Panc1 (cell line): ENCODE measurements around the gene PARD6B.

ENCODE experiments used
- POLR2AphosphoS5 ChIP-seq: IDR thresholded peaks from 2 replicates; pipeline ENCODE4 v1.6.1; 2012; ENCODE audit warnings: mild to moderate bottlenecking, low read depth, low read length, moderate library complexity
- REST ChIP-seq, 2 experiments: IDR thresholded peaks; 2 replicates each; pipeline ENCODE4 v1.6.1; 2011 to 2012; ENCODE audit warnings: low read depth in 2 of 2, control low read depth in 1 of 2, low read length in 1 of 2, mild to moderate bottlenecking in 1 of 2, moderate library complexity in 1 of 2; ENCODE audit not compliant: insufficient read depth in 1 of 2
- SIN3A ChIP-seq: IDR thresholded peaks from 2 replicates; pipeline ENCODE4 v1.6.1; 2012; ENCODE audit warnings: low read depth, mild to moderate bottlenecking, low read length, moderate library complexity, borderline replicate concordance; ENCODE audit not compliant: insufficient read depth
- TCF7L2 ChIP-seq: IDR thresholded peaks from 2 replicates; pipeline ENCODE4 v1.6.1; 2011; ENCODE audit warnings: mild to moderate bottlenecking, low read depth, low read length, inconsistent platforms
- TF ChIP-seq, protein P1 (sequence below): fragments of 450-650 bp; IDR thresholded peaks from 2 replicates; pipeline ENCODE4 v1.5.1; 2017; ENCODE audit warnings: mild to moderate bottlenecking

- TF ChIP-seq, protein P1, sequence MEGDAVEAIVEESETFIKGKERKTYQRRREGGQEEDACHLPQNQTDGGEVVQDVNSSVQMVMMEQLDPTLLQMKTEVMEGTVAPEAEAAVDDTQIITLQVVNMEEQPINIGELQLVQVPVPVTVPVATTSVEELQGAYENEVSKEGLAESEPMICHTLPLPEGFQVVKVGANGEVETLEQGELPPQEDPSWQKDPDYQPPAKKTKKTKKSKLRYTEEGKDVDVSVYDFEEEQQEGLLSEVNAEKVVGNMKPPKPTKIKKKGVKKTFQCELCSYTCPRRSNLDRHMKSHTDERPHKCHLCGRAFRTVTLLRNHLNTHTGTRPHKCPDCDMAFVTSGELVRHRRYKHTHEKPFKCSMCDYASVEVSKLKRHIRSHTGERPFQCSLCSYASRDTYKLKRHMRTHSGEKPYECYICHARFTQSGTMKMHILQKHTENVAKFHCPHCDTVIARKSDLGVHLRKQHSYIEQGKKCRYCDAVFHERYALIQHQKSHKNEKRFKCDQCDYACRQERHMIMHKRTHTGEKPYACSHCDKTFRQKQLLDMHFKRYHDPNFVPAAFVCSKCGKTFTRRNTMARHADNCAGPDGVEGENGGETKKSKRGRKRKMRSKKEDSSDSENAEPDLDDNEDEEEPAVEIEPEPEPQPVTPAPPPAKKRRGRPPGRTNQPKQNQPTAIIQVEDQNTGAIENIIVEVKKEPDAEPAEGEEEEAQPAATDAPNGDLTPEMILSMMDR = no peak
- TF ChIP-seq POLR2AphosphoS5 (no peak), REST (IDR thresholded peaks at IDR 0.05; ENCODE audit: insufficient read depth in 1 of 2, low read depth in 2 of 2, low read length in 1 of 2) (no peak), TCF7L2 (no peak), SIN3A (no peak)
These were observed 2.8 kb upstream of the PARD6B start for GRCh38 chr20:50728486-50728980.
